HG03159 (cell line): ENCODE data around the gene GDF10.

Source experiments
- ATAC-seq: cut with Tn5 transposase; IDR thresholded peaks from one replicate; pipeline ENCODE4 v1.9.1; 2021; ENCODE audit warnings: mild to moderate bottlenecking, moderate library complexity; ENCODE audit not compliant: unreplicated experiment

Gene GDF10

DNA sequence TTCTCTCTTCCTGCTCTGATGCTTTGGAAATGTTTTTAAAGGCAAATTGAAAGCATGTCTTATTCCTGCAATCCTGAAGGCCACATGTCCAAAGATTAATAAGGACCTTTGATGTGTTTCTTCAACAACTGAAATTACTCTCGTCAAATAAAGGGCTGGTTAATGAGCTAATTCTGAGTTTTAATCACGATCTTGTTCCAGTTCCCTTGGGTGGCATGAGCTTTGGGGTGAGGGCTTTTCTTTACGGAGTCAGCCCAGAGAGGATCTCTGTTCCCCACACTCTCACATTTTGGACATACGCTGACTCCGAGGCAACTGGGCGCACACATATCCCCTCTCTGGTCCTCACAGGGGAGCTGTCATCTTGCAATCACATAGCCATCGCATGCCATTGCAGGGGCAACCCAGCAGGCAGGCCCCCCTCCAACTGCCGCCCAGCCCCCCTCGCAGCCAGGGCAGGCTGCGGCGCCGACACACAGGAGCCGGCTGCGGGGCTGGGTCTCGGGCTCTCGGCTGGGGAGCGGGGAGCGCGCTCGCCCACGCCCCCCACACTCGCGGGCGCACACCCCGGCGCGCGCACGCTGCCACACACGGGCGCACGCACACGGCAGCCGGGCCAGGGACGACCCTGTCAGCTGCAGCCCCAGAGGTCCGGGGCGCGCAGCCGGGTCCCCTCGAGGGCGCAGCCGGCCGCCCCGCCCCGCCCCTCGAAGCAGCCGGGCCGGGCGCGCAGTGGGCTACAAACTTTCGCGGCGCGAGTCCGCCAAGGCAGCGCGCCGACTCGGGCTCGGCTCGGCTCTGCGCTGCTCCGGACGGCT, at the start of gene GDF10:
Gene GDF10 (plus strand): TSS at position 587 of the 818 bp plus-strand sequence. CDS start 455 bp downstream, outside the sequence.
- no peak for ATAC-seq

DNA sequence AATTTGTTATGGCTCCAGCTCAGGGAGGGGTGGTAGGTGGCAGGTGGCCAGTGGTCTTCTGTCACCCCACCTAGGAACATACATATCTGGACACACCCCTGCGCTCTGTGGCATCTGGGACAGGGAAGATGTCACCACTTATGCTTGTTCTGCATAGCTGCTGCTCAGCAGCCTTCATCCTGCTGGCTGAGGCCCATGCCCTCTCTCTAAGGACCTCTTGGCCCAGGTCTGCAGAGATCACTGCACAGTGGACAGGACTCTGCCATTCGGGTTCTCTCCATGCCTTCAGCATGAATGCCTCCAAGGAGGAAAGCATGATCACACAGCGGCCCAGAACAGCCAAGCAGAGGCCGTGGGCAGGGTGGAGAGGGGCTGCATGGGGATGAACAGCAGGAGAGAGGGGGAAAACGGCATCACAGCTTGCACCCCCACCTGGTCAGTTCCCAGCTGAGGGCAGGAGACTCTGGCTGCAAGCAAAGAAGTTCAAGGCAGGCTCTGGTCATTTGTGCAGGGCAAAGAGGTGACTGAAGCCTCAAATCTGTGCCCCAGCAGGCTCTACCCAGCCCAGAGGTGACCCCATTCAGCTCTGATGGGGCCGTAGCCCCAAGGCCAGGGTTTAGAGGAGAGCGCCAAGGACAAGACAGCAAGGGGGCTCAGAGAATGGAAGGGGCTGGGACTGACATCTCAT, 47.8 kb upstream of the GDF10 start:
- no peak for ATAC-seq

DNA sequence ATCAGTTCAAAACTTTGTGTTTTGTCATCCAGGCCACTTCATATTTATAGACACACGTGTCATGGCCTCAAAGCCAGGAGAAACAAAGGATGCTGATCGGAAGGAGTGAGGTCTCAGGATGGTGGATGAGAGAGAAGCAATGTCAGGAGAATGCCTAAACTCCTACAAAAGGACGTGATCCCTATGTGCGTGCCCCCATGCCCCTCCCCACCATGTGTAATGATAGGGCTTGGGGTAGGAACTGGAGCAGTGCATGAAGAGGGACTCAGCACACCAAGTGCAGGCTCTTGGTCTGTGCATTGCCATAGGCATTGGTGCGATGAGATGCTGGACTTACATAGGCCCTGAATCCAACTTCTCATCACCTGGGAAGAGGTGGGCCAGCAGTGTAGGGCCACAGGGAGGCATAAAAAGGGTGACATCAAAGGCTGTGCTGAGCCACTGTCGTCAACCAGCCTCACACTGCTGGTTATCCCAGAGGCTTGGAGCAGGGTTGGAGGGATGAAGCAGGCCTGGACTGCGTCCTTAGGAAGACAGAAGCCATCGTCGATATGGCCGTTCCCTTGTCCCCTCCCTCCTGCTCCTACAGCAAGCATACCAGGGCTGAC, 46.9 kb upstream of the GDF10 start:
- no peak for ATAC-seq

DNA sequence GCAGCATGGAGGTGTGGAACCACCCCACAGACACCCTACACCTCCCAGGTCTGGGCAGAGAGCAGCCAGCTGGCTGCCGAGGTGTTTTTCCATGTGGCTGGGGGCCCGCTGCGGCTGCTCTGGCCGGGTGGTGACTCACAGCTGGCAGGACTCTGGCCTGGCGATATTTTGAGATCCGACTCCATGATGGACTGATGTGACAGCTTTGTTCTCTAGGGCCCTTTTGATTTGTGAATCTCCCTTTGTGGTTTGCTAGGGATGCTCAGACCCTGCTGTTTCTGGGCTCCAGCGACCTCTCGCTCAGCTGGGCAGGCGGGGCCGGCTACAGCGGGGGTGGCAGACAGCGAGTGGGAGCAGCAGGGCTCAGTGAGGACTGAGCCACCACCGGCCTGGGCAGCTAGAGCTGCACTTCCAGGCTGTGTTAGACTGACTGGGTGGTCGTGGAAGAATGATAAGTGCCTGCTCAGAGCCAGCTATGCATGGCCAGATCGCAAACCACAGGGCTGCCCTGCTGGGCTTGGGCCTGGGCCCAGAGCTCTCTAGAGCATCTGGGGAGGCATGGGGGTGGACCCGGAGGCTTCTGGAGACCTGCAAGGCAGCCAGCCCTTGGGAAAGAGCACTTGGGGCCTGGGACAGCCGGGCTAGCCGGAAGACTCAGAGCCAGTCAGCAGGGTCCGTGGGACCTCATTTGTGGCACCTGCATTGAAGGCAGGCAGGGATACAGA, 46.2 kb upstream of the GDF10 start:
- no peak for ATAC-seq

DNA sequence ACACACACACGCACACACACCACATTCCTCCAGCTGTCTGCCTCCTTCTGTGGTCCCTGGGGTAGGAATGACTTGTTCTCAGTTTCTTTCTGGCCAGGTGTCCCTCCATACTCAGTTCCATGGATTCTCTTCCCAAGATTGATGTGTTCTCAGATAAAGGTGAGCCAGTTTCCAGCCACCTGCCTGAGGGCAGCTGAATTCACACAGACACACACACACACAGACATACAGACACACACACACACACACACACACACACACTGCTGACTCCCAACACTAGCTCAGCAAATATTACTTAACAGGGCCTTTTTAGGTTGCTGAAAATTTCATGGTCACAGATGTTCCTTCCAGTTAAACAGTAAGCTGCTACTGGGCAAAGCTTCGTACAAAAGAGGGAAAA, 45.4 kb upstream of the GDF10 start:
- ATAC-seq: no peak

DNA sequence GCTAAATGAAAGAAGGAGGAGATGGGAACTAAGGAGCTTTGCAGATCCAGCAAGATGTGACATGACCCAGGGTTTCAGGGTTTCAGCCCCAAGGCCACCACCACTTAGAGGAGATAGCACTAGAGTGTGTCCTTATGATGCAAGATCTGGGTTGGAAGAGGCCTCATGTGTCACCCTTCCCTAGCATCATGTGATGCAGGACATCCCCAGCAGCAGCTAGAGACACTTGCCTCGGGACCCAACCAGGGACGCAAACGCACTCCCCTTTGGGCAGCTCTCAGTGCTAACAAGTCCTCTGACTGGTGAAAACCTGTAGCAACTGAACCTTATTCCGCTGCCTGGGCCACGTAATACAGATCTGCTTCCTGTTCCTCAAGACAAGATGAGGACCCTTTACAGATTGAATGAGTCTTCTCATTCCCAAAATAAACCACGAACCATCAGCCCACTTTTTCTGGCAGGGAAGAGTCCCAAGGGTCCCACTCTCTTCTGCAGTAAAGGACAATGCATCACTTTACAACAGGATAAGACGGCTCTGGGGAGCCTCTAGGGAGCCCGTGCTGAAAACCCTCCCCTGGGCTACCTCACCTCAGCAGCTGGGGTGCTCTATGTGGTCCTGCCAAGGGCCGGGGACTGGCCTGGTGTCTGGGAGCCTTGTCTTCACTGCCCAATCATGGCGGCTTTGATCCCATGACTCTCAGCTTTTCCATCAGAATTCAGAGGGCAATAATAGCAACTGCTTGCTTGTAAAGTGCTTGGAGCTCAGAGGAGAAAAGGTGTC, 44.8 kb upstream of the GDF10 start:
- no peak for ATAC-seq

DNA sequence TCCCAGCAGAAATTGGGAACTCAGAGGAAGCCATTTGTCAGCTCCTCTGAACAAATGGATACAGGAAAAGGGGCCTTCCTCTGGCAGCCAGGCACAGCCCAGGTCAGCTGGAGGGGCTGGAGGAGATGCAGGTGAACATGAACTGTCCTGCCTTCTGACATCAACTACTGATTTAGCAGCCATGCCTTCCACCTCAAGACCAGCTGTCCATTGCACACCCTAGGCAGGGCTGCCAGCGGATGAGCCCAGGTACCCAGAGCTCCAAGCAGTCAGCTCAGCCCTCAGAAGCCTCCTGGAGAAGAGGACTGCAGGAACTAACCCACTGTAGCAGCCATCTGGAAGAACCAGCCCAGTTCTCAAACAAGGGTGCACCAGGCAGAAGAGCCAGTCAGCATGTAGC, 44.1 kb upstream of the GDF10 start:
- ATAC-seq: no peak

DNA sequence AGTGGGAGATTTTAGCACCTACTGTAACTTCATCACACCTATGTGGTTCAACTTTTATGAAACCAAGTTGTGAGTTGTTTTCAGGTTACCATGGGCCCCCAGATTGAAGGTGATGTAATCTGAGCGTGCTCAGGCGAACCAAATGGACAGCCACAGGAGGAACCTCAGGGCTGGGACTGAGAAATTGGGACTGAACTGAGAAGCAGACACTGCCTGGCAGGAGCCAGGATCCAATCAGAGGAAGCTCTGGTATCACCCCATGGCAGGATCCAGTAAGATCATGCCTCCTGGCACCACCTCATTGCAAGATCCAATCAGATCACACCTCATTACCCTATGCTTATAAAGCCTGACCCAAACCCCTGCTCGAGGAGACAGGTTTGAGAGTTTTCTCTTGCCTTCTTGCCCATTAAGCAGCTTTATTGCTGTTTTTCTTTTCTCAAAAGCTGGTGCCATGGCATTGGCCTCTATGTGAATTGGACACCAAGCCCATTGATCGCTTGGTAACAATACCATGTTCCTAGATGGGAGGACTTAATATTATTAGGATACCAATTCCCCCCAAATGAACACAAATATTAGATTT, 43.2 kb upstream of the GDF10 start:
- ATAC-seq: no peak

DNA sequence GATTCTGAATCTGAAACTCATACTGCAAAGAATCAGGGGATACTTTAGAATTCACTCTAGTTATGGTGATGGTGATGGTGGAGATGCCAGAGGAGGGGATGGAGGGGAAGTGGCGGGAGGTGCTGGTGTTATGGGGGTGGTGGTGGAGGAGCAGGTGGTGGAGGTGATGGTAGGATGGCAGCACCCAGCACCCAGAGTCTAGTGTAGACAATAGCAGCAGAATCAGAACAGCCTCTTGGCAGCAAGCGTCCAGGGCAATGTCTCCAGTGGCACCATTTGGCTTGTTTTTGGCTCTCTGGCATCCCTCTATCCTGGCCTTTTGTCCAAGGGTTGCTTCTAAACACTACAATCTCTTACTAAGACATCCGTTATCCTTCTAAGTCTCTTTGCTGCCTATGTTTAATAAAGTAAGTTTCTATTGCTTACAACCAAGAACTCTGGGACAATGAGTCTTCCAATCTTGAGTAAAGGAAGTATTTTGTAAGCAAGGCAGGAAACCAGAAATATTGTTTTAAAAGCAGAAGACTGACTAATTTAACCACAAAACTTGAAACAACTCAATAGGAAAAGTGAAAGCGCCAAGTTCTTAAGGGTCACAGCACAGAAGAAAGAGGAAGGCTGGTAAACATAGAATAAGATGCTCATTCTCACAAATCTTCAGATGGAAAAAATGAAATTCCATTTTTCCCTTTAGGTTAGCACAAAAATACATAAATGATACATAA, 42.4 kb upstream of the GDF10 start:
- no peak for ATAC-seq

DNA sequence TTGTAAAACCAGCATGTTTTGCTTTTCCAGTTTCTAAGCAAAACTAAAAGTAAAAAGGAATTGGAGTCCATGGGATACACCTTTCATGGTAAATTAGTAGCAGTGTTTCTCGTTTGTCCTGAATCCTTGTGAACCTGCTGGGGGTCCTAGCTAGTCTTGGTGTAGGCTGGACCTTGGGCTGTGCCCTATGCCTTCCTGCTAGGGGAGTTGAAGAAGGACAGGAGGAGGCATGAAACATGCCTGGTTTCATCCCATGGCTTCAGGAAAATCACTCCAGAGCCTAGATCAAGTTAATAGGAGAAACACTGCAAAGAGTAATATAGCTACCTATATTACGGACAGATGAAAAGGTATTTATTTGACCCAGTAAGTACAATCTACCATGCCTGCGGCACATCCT, 41.1 kb upstream of the GDF10 start:
- no peak for ATAC-seq

DNA sequence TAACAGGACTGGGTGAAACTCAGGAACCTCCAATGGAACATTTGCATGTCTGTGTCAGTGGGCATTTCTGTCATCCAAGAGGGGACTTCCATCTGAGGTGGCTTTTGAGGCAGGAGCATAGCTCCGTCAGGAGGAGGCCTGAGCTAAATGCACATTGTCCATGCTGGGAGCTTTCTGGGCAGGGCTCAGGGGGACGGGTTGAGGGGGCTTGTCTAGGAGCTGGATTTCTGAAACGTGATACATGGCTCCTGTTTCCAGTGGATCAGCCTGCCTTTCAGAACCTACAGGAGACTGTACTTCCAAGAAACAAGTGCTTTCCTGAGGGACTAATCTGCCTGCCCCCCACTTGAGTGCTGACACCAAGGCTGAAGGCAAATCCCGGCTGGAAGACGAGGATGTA, 40.5 kb upstream of the GDF10 start:
- no peak for ATAC-seq

DNA sequence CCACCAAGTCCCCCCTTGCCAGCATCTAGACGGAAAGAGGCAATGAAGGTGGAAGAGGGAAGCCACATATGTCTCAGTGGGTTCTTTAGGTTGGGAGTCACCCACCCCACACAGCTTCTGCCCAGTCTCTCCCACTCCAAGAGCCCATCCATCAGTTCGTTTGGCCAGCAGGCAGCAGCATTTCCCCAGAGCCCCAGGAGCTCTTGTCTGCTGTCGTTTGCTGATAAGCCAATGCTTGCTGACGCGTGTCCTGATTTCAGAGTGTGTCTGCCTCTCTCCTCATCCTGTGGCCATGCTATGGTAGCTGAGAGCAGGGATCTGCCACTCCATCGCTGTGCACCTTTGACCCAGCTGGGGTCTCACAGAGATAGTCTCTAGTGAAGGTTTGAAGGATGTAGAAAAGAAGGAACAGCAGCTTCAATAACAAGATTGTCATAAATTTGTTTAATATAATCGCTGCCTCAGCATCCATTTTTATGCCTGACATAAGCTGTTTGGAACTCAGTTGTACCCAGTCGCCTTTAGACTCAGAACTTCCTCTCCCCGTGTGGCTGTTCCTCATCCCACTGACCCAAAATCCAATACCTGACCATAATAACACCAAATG, 39.4 kb upstream of the GDF10 start:
- ATAC-seq: peak; percentile 13

- peak; percentile 98 for ATAC-seq
Observed at GRCh38 chr10:47261121-47261520, 38.9 kb upstream of the GDF10 start.

GRCh38 chr10:47261556-47261955, 38.4 kb upstream of the GDF10 start:
- ATAC-seq: no peak

GRCh38 chr10:47262606-47263533, 37.1 kb upstream of the GDF10 start:
- ATAC-seq: no peak

DNA sequence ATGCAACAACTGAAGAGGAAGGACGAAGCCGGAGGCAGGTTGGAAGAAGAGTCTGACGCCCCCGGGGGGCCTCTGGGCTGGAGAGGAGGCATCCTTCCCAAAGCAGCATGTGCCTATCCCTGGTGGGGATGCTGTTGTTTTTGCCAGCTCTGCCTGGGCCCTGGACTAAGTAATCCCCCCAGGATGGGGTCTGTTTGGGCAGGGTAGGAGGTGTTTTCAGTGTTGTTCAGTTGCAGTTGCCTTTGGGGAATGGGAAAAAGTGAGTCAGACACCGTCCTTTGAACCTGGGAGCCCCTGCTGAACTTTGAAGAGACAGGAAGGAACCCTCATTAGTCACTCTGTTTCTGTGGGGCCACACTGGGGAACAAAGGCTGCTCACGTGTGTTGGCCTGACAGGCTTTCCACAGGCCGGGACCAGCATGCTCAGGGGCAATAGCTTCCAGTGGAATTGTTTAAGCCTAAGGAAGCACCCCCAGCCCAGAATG, 35.2 kb upstream of the GDF10 start:
- no peak for ATAC-seq

GRCh38 chr10:47266602-47267001, 33.4 kb upstream of the GDF10 start:
- ATAC-seq: no peak

DNA sequence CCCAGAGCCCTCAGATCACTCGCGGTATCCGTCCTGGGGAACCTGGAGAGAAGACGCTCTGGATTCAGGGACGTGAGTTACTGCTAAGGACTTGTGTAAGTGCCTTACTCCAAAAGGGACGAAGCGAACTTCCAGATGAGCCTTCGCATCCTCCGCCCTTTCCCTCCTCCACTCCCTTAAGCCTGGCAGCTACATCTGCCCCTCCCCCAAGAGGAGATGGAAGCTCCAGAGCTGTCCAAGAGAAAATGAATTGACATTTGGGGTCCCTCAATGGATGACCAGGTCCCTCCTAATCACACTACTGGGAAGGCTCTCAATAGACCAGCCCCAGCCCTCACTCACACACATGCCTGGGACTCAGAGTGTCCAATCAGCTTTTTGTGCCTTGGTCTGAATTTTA, 31.3 kb upstream of the GDF10 start:
- no peak for ATAC-seq
